Activated CD8-positive, alpha-beta memory T cell treated with anti-CD3 and anti-CD28 coated beads, Interleukin-2, amount 50 U/mL, for 4 hours (primary cell): ENCODE data around the gene SDHAF1.
"Not testable (repeated sequence)": the region's sequence is repeated elsewhere in the genome, so short reads cannot be mapped to it uniquely, and the experiment has no call there.

Source experiments
- DNase-seq: peaks from one replicate; pipeline ENCODE4 v3.0.0-alpha.2; 2020

SDHAF1 gene

GRCh38 chr19:35995048-35995993 is at the start of gene SDHAF1:
TSS of gene SDHAF1 (plus strand) at chr19:35995188. CDS start at chr19:35995275, 87 bp downstream.
- DNase-seq, result peak; percentile 94

- no peak for DNase-seq
Observed at GRCh38 chr19:35946203-35946602, 48.8 kb upstream of the SDHAF1 start.

- DNase-seq, result no peak
Observed at GRCh38 chr19:35949131-35949530, 45.9 kb upstream of the SDHAF1 start.

- DNase-seq, result no peak
Observed at GRCh38 chr19:35955881-35956634, 38.9 kb upstream of the SDHAF1 start.

GRCh38 chr19:35957411-35957810 is 37.6 kb upstream of the SDHAF1 start:
- DNase-seq, result not testable (repeated sequence)

- DNase-seq, result no peak
Observed at GRCh38 chr19:35958660-35959039, 36.3 kb upstream of the SDHAF1 start.

- peak; percentile 88 for DNase-seq
Observed at GRCh38 chr19:35959040-35959967, 35.7 kb upstream of the SDHAF1 start.

GRCh38 chr19:35959968-35960320 is 35.0 kb upstream of the SDHAF1 start:
- no peak for DNase-seq

GRCh38 chr19:35960432-35960972 is 34.5 kb upstream of the SDHAF1 start:
- no peak for DNase-seq

GRCh38 chr19:35963514-35963913 is 31.5 kb upstream of the SDHAF1 start:
- DNase-seq, result no peak

GRCh38 chr19:35966771-35967170 is 28.2 kb upstream of the SDHAF1 start:
- no peak for DNase-seq

GRCh38 chr19:35973487-35973886 is 21.5 kb upstream of the SDHAF1 start:
- DNase-seq, result no peak

- no peak for DNase-seq
Observed at GRCh38 chr19:35975608-35976214, 19.3 kb upstream of the SDHAF1 start.

- no peak for DNase-seq
Observed at GRCh38 chr19:35977446-35978222, 17.4 kb upstream of the SDHAF1 start.

GRCh38 chr19:35978271-35978670 is 16.7 kb upstream of the SDHAF1 start:
- DNase-seq, result no peak

GRCh38 chr19:35978832-35979365 is 16.1 kb upstream of the SDHAF1 start:
- DNase-seq, result no peak

- not testable (repeated sequence) for DNase-seq
Observed at GRCh38 chr19:35980997-35981396, 14.0 kb upstream of the SDHAF1 start.

- DNase-seq, result no peak
Observed at GRCh38 chr19:35983177-35983576, 11.8 kb upstream of the SDHAF1 start.

- no peak for DNase-seq
Observed at GRCh38 chr19:35986111-35986510, 8.9 kb upstream of the SDHAF1 start.

- DNase-seq, result no peak
Observed at GRCh38 chr19:35986664-35987570, 8.1 kb upstream of the SDHAF1 start.
